SK-N-SH (cell line): ENCODE data around the gene PAFAH1B1. TPM values are rescaled to one million over a fixed set of nuclear protein-coding genes. Genes with fewer than 3 reads are reported as not detected.

Experiments
- CTCF ChIA-PET: fragments of 300-600, 350-600 bp; formaldehyde crosslinking; extraction: SDS; loops from one replicate; lab custom pipeline; 2021; lab: Yijun Ruan, JAX
- POLR2A ChIA-PET: fragments of 350-600 bp; sonication (Branson Sonifier 250); formaldehyde crosslinking; extraction: SDS; loops from one replicate; lab custom pipeline; 2020; ENCODE audit warnings: antibody characterized with exemption, inconsistent platforms; lab: Yijun Ruan, JAX
- DNase-seq: peaks from one replicate; pipeline ENCODE4 v3.0.0; 2012
- H2AFZ ChIP-seq: fragments of 200-600 bp; sonication (generic); 2 replicates; pipeline ENCODE4 v1.8.1; 2016; ENCODE audit warnings: antibody characterized with exemption, mild to moderate bottlenecking, low read depth
- H3F3A ChIP-seq: fragments of 200-600 bp; sonication (generic); replicated peaks from 2 replicates; pipeline ENCODE3; 2016; ENCODE audit warnings: antibody characterized with exemption, mild to moderate bottlenecking; ENCODE audit not compliant: insufficient read depth
- H3K27ac ChIP-seq, 2 experiments: fragments of 200-500 bp in 1 of 2; fragments of 200-600 bp in 1 of 2; sonication (Bioruptor generic) in 1 of 2; sonication (generic), shearing (Covaris generic) in 1 of 2; 2 replicates each; pipeline versions ENCODE4 v1.5.1 to v1.6.1; 2014 to 2016; ENCODE audit warnings: low read depth in 2 of 2, inconsistent platforms in 1 of 2, low read length in 1 of 2, mild to moderate bottlenecking in 1 of 2, mixed read lengths in 1 of 2
- H3K27me3 ChIP-seq: fragments of 200-600 bp; sonication (generic), shearing (Covaris generic); 2 replicates; pipeline ENCODE4 v1.6.1; 2016; ENCODE audit warnings: mixed run types; ENCODE audit not compliant: insufficient read depth
- H3K36me3 ChIP-seq, 2 experiments: fragments of 200-500 bp in 1 of 2; fragments of 200-600 bp in 1 of 2; sonication (Bioruptor generic) in 1 of 2; sonication (generic) in 1 of 2; replicated peaks in 1 of 2; 2 replicates each; pipeline versions ENCODE3 to v1.5.1; 2014 to 2016; ENCODE audit warnings: low read length in 1 of 2, mild to moderate bottlenecking in 1 of 2; ENCODE audit not compliant: insufficient read depth in 2 of 2, control insufficient read depth in 1 of 2
- H3K4me1 ChIP-seq, 2 experiments: fragments of 200-500 bp in 1 of 2; fragments of 200-600 bp in 1 of 2; sonication (Bioruptor generic) in 1 of 2; sonication (generic), shearing (Covaris generic) in 1 of 2; 2 replicates each; pipeline versions ENCODE4 v1.5.1 to v1.6.1; 2014 to 2016; ENCODE audit warnings: low read depth in 1 of 2, low read length in 1 of 2, mixed run types in 1 of 2; ENCODE audit not compliant: insufficient read depth in 2 of 2, control insufficient read depth in 1 of 2
- H3K4me2 ChIP-seq: fragments of 200-600 bp; sonication (generic), shearing (Covaris generic); 2 replicates; pipeline ENCODE4 v1.6.1; 2017; ENCODE audit warnings: mixed run types
- H3K4me3 ChIP-seq, 2 experiments: fragments of 200-500 bp in 1 of 2; fragments of 200-600 bp in 1 of 2; sonication (Bioruptor generic) in 1 of 2; sonication (generic), shearing (Covaris generic) in 1 of 2; 2 replicates each; pipeline versions ENCODE4 v1.5.1 to v1.8.1; 2014 to 2016; ENCODE audit warnings: low read depth in 2 of 2, inconsistent platforms in 1 of 2, low read length in 1 of 2, mild to moderate bottlenecking in 1 of 2, mixed read lengths in 1 of 2, moderate library complexity in 1 of 2
- H3K79me2 ChIP-seq: fragments of 200-600 bp; sonication (generic); 2 replicates; pipeline ENCODE4 v1.8.1; 2017; ENCODE audit warnings: mild to moderate bottlenecking; ENCODE audit not compliant: insufficient read depth
- H3K9ac ChIP-seq: fragments of 200-600 bp; sonication (generic); 2 replicates; pipeline ENCODE4 v1.6.1; 2017; ENCODE audit warnings: mixed run types
- H3K9me2 ChIP-seq: fragments of 200-600 bp; sonication (generic); 2 replicates; pipeline ENCODE4 v1.6.1; 2017; ENCODE audit warnings: mixed run types
- H3K9me3 ChIP-seq: fragments of 200-600 bp; sonication (generic); 2 replicates; pipeline ENCODE4 v1.6.1; 2017; ENCODE audit warnings: mixed run types, mild to moderate bottlenecking, moderate library complexity
- H4K20me1 ChIP-seq: fragments of 200-600 bp; sonication (generic); 2 replicates; pipeline ENCODE4 v1.6.1; 2017; ENCODE audit warnings: mild to moderate bottlenecking, mixed run types; ENCODE audit not compliant: insufficient read depth
- CHD2 ChIP-seq: fragments of 150-350 bp; IDR thresholded peaks from 2 replicates; pipeline ENCODE4 v1.6.1; 2018; ENCODE audit warnings: low read length; ENCODE audit not compliant: partially characterized antibody
- EP300 ChIP-seq, 2 experiments: IDR thresholded peaks; 2 replicates each; pipeline versions ENCODE4 v1.4.0 to v1.6.1; 2012; ENCODE audit warnings: borderline replicate concordance in 1 of 2, low read depth in 1 of 2, low read length in 1 of 2
- EZH2phosphoT487 ChIP-seq: fragments of 200-600 bp; sonication (generic); IDR thresholded peaks from 2 replicates; pipeline ENCODE4 v1.6.1; 2017; ENCODE audit warnings: low read depth, mixed run types, mild to moderate bottlenecking, antibody characterized with exemption, moderate library complexity, borderline replicate concordance
- GABPA ChIP-seq: IDR thresholded peaks from 2 replicates; pipeline ENCODE4 v1.4.0; 2012; ENCODE audit warnings: low read depth, mild to moderate bottlenecking
- IRF3 ChIP-seq: fragments of 150-350 bp; IDR thresholded peaks from 2 replicates; pipeline ENCODE4 v1.6.1; 2016; ENCODE audit warnings: mild to moderate bottlenecking, low read depth, low read length
- NRF1 ChIP-seq: IDR thresholded peaks from 2 replicates; pipeline ENCODE4 v1.6.1; 2012; ENCODE audit warnings: low read depth, mild to moderate bottlenecking, low read length
- SIN3A ChIP-seq: IDR thresholded peaks from 2 replicates; pipeline ENCODE4 v1.6.1; 2012; ENCODE audit warnings: low read depth, mild to moderate bottlenecking, low read length, moderate library complexity, borderline replicate concordance
- TCF12 ChIP-seq: IDR thresholded peaks from 2 replicates; pipeline ENCODE4 v1.4.0; 2012
- WGBS: methylation state at CpG from one replicate; pipeline ENCODE4 v1.1.6; 2017; ENCODE audit warnings: low lambda C conversion rate; 5-methylcytosine and 5-hydroxymethylcytosine counted together
- polyA plus RNA-seq, 3 experiments: library from polyadenylated mRNA; depleted of rRNA; stranded (reverse); fragments of >200 nt; gene quantifications; 2 replicates each; pipeline ENCODE4 v1.2.3, GENCODE V29; 2012
- small RNA-seq, 7 experiments: library from RNA; depleted of rRNA; stranded (forward); fragments of <200 nt; gene quantifications; one replicate each; pipeline ENCODE3, GENCODE V24; 2012
- TF ChIP-seq, protein P1 (sequence below): IDR thresholded peaks from 2 replicates; pipeline ENCODE4 v1.6.1; 2012; ENCODE audit warnings: mild to moderate bottlenecking, low read depth, low read length, moderate library complexity
- TF ChIP-seq, protein P2 (sequence below): IDR thresholded peaks from 2 replicates; pipeline ENCODE4 v1.4.0; 2012; ENCODE audit warnings: low read depth, borderline replicate concordance

The PAFAH1B1 gene
- polyA plus RNA-seq, 1 of the 3 experiments (the other 2 are of a cell fraction), result 37.3 TPM

GRCh38 chr17:2731807-2732206 lies 138.4 kb downstream of the PAFAH1B1 start (continued):
- TF ChIP-seq, protein P1, sequence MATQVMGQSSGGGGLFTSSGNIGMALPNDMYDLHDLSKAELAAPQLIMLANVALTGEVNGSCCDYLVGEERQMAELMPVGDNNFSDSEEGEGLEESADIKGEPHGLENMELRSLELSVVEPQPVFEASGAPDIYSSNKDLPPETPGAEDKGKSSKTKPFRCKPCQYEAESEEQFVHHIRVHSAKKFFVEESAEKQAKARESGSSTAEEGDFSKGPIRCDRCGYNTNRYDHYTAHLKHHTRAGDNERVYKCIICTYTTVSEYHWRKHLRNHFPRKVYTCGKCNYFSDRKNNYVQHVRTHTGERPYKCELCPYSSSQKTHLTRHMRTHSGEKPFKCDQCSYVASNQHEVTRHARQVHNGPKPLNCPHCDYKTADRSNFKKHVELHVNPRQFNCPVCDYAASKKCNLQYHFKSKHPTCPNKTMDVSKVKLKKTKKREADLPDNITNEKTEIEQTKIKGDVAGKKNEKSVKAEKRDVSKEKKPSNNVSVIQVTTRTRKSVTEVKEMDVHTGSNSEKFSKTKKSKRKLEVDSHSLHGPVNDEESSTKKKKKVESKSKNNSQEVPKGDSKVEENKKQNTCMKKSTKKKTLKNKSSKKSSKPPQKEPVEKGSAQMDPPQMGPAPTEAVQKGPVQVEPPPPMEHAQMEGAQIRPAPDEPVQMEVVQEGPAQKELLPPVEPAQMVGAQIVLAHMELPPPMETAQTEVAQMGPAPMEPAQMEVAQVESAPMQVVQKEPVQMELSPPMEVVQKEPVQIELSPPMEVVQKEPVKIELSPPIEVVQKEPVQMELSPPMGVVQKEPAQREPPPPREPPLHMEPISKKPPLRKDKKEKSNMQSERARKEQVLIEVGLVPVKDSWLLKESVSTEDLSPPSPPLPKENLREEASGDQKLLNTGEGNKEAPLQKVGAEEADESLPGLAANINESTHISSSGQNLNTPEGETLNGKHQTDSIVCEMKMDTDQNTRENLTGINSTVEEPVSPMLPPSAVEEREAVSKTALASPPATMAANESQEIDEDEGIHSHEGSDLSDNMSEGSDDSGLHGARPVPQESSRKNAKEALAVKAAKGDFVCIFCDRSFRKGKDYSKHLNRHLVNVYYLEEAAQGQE, result no peak
- TF ChIP-seq EZH2phosphoT487 (no peak), EP300 (IDR thresholded peaks at IDR 0.05; ENCODE audit: borderline replicate concordance in 1 of 2, low read depth in 1 of 2, low read length in 1 of 2) (no peak)

GRCh38 chr17:2734939-2735338 lies 141.5 kb downstream of the PAFAH1B1 start:
- no peaks in the 10 kb centered on the region for H3K9me2 ChIP-seq
- no peak overlapping the region for H3K4me2 ChIP-seq
- no peak overlapping the region for H3K9ac ChIP-seq
- TF ChIP-seq TCF12 (no peak), CHD2 (no peak), SIN3A (no peak), GABPA (no peak), IRF3 (no peak), NRF1 (no peak)
- TF ChIP-seq, protein P2, sequence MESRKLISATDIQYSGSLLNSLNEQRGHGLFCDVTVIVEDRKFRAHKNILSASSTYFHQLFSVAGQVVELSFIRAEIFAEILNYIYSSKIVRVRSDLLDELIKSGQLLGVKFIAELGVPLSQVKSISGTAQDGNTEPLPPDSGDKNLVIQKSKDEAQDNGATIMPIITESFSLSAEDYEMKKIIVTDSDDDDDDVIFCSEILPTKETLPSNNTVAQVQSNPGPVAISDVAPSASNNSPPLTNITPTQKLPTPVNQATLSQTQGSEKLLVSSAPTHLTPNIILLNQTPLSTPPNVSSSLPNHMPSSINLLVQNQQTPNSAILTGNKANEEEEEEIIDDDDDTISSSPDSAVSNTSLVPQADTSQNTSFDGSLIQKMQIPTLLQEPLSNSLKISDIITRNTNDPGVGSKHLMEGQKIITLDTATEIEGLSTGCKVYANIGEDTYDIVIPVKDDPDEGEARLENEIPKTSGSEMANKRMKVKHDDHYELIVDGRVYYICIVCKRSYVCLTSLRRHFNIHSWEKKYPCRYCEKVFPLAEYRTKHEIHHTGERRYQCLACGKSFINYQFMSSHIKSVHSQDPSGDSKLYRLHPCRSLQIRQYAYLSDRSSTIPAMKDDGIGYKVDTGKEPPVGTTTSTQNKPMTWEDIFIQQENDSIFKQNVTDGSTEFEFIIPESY, result no peak
- H3K4me1 ChIP-seq, result peaks cover 0 to 2% of the 10 kb centered on the region in 2 experiments; a peak in 1 of 4 replicates
- no peak overlapping the region for H3K4me3 ChIP-seq
- no peak overlapping the region for H2AFZ ChIP-seq
- H3K36me3 ChIP-seq, result no peaks in the 10 kb centered on the region
- no peaks in the 10 kb centered on the region for H3K27me3 ChIP-seq
- H3K9me3 ChIP-seq, result no peaks in the 10 kb centered on the region
- H4K20me1 ChIP-seq, result no peaks in the 10 kb centered on the region
- H3K79me2 ChIP-seq, result no peaks in the 10 kb centered on the region
- 49% methylated on average over 7 of the region's 10 CpGs for WGBS
- no peaks in the 10 kb centered on the region for H3F3A ChIP-seq
- no peak overlapping the region for H3K27ac ChIP-seq
- ChIA-PET CTCF (no interaction called here), POLR2A (no interaction called here)
- DNase-seq, result no peak

Small RNA genes within 50 kb of the gene (small RNA-seq; reads per million reads assigned to genes)
- 0 to 0.39 (median 0) reads per million in 7 experiments for gene MIR6776
- 0 reads per million in 7 experiments for gene RN7SL608P

Other genes with a start within 250 kb of the PAFAH1B1 start
- gene MNT, start 192.6 kb upstream of the PAFAH1B1 start, polyA plus RNA-seq (2012; rRNA removed), result 7.1 and 7.4 TPM in 2 replicates
- gene METTL16, start 81.8 kb upstream of the PAFAH1B1 start, polyA plus RNA-seq (2012; rRNA removed), result 8.1 and 10.3 TPM in 2 replicates
- gene CLUH, start 118.1 kb downstream of the PAFAH1B1 start, polyA plus RNA-seq (2012; rRNA removed), result 25.1 and 32.2 TPM in 2 replicates
- 0.07 and 0.13 TPM in 2 replicates for gene CCDC92B, start 156.0 kb downstream of the PAFAH1B1 start, polyA plus RNA-seq (2012; rRNA removed)
- gene RAP1GAP2, start 202.8 kb downstream of the PAFAH1B1 start, polyA plus RNA-seq (2012; rRNA removed), result 21.0 and 22.0 TPM in 2 replicates